Measurements from ENCODE around the gene NACC1.

NACC1 gene

GRCh38 chr19:13146763-13147563 is 28.9 kb downstream of the NACC1 start:
- peak; percentile 45 for DNase-seq (ENCODE audit: low read depth)

GRCh38 chr19:13149173-13149627 is 31.1 kb downstream of the NACC1 start:
- DNase-seq (ENCODE audit: low read depth): peak; percentile 19

DNA sequence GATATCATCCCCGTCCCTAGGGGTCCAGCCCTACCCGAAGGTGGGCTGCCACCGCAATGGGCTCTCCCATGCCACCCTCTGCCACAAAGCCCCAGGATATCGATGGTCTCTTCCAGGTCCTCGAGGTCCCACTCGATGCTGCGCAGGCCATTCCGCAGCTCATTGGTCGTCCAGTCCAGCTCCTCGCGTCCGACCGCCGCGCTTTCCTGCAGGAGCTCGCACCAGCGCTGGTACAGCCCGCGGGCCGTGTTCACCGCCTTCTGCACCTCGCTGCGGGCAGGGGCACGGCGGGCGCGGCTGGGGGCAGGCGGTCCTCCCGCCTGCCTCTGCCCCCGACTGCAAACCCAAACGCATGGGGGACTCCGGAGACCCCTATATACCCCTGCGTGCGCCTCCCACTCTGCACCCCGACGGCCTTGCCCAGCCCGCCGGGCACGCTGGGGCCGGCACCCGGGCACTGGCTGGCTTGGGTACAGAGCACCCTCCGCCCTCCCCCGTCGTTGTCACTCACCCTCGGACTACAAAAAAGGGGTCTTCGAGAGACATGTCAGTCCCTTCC is 31.6 kb downstream of the NACC1 start:
- peak; percentile 76 for DNase-seq (ENCODE audit: low read depth)

DNA sequence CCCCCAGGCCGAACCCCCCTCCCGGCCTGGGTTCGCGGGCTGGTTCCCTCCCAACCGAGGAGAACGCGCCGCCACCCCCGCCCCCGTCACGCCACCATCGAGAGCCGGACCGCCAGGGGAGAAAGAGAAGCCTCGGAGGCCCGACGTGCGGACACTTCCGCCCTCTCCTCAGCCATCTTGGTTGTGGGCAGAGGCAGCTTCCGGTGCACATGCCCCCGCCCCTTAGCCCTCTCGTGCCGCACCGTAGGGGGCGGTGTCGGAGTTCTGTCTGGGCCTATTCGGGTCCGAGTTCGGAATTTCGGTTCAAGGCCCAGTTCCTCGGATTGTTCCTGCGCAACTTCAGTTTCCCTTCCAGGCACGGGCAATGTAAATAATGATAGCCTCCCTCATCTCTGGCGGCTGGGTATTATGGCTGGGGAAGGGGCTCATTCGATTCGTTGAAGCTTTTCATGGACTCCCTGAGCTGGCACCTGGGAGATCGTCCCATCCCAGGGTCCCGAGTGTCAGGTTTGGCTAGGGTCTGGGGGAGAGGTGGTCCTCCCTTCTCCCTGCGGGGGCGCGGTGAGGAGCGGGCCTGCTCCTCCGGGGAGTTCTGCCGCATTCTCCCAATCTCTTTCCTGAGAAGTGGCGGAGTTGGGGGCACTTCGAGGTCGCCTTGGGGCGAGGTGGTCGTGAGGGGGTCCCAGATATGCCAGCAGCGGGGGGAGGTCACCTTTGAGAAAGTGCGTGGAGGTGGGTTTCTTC is 32.3 kb downstream of the NACC1 start, which contains the start of the genes IER2 and STX10:
TSS of gene IER2 (plus strand) at position 225 of the 744 bp plus-strand sequence. CDS start 2,776 bp downstream, outside the sequence.
TSS of gene STX10 (minus strand) at position 189 of the 744 bp plus-strand sequence. CDS start 202 bp downstream, outside the sequence.
- DNase-seq (ENCODE audit: low read depth): peak; percentile 98

- DNase-seq (ENCODE audit: low read depth): peak; percentile 28
These were observed 33.0 kb downstream of the NACC1 start for GRCh38 chr19:13150931-13151604.

DNA sequence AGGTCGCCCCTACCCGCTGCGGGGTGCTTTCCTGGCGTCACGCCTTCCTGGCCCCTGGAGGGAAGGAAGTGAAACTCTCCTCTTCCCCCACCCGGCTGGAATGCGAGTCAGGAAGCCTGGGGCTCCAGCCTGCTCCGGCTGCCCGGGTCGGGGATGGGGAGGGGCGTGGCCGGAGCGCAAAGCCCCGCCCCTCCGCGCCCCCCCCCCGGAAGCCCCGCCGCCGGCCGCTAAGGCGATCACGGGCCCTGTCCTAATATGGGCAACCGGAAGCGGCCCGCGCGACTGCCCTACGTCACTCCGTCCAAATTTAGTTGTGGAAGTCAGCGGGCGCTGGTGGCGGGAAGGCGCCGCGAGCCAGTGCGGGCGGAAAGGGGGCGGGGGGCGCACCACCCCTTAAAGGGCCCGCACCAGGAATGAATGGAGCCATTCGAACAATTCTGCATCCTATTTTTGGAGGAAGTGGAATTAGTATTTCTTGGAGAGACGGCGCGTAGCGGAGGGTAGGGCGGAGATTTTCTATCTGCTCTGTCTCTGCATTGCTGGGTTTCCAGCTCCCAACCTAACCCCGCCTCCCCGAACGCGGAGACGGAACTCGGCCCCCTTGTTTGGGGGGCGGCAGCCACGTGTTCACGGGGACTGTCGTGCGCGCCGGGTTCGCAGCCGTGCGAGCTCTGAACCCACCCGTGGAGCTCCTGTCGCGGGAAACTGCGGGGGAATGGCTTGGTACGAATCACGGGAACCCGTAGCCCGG is 33.7 kb downstream of the NACC1 start:
- DNase-seq (ENCODE audit: low read depth): peak; percentile 98

GRCh38 chr19:13152356-13152973 is 34.4 kb downstream of the NACC1 start:
- DNase-seq (ENCODE audit: low read depth): no peak

DNA sequence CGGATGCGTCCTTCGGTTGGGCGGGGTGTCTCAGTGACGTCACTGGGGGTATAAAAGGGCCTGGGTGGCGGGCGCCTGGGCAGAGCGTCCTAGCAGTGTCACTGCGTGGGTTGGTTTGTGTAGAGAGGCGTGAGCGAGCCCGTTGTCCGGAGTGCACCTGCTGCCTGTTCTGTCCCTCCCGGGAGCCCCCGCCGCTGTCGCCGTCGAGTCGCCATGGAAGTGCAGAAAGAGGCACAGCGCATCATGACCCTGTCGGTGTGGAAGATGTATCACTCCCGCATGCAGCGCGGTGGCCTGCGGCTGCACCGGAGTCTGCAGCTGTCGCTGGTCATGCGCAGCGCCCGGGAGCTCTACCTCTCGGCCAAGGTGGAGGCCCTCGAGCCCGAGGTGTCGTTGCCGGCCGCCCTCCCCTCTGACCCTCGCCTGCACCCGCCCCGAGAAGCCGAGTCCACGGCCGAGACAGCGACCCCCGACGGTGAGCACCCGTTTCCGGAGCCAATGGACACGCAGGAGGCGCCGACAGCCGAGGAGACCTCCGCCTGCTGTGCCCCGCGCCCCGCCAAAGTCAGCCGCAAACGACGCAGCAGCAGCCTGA is 35.0 kb downstream of the NACC1 start:
- DNase-seq (ENCODE audit: low read depth): peak; percentile 96

GRCh38 chr19:13153569-13154240 is 35.6 kb downstream of the NACC1 start:
- DNase-seq (ENCODE audit: low read depth): no peak

DNA sequence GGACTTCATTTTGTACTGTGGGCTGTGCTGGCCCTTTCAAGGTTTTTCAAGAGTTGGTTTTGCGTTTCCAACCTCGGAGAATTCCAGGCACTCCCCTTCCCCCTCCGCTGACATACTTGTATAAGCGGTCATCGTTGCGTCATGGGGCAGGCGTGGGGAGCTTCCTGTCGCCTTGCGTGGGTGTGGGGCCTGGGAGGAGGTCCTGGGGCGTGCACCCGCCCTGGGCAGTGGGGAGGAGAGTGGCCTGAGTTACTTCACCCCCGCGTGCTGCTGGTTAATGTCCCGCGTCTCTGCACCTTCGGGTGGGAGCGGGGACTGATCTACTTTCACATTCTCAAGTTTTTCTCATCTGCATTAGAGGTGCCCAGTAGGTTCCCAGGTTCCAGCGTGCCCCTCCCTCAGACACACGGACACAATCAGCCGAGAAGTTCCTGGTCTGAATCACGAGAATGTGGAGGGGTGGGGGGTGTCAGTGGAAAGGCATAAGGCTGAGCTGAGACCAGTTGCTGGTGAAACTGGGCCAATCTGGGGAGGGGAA is 36.2 kb downstream of the NACC1 start:
- peak; percentile 95 for DNase-seq (ENCODE audit: low read depth)

GRCh38 chr19:13154911-13155471 is 36.9 kb downstream of the NACC1 start:
- peak; percentile 84 for DNase-seq (ENCODE audit: low read depth)

GRCh38 chr19:13155472-13156359 is 37.7 kb downstream of the NACC1 start:
- DNase-seq (ENCODE audit: low read depth): peak; percentile 86

- DNase-seq (ENCODE audit: low read depth): no peak
These were observed 41.6 kb downstream of the NACC1 start for GRCh38 chr19:13159713-13160112.

GRCh38 chr19:13160557-13160956 is 42.5 kb downstream of the NACC1 start:
- peak; percentile 74 for DNase-seq (ENCODE audit: low read depth)

- peak; percentile 99 for DNase-seq (ENCODE audit: low read depth)
These were observed 44.9 kb downstream of the NACC1 start for GRCh38 chr19:13162724-13163608.

GRCh38 chr19:13163609-13164342 is 45.7 kb downstream of the NACC1 start:
- peak; percentile 87 for DNase-seq (ENCODE audit: low read depth)
